ENCODE data around the gene MTARC1. TPM values are rescaled to one million over a fixed set of nuclear protein-coding genes. Genes with fewer than 3 reads are reported as not detected.

Gene MTARC1
- total RNA-seq, 1 donor from 2014 or later: 7.7 TPM

DNA sequence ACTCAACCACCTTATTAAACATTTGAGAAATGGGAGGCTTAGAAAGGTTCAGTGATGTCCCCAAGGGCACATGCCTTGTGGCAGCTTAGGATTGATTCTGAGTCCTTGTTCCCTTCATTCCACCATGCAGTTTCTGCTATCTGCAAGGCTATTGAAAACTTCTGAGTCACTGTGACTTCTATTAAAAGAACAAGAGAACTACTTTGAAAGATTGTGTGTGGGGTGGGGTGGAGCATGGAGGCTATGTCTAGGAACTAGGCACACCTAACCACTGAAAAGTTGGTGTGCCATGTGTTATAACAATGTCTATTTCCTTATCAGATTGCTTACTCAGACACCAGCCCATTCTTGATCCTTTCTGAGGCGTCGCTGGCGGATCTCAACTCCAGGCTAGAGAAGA is 10.8 kb downstream of the MTARC1 start:
- Histone ChIP-seq H3K4me3 (ENCODE audit: low read depth, low read length) (no peak overlapping the region), H3K36me3 (ENCODE audit: control insufficient read depth, insufficient read depth, low read length) (no peaks in the 10 kb centered on the region), H3K27me3 (ENCODE audit: control insufficient read depth, insufficient read depth, low read length) (no peaks in the 10 kb centered on the region)
- TF ChIP-seq, protein P1, sequence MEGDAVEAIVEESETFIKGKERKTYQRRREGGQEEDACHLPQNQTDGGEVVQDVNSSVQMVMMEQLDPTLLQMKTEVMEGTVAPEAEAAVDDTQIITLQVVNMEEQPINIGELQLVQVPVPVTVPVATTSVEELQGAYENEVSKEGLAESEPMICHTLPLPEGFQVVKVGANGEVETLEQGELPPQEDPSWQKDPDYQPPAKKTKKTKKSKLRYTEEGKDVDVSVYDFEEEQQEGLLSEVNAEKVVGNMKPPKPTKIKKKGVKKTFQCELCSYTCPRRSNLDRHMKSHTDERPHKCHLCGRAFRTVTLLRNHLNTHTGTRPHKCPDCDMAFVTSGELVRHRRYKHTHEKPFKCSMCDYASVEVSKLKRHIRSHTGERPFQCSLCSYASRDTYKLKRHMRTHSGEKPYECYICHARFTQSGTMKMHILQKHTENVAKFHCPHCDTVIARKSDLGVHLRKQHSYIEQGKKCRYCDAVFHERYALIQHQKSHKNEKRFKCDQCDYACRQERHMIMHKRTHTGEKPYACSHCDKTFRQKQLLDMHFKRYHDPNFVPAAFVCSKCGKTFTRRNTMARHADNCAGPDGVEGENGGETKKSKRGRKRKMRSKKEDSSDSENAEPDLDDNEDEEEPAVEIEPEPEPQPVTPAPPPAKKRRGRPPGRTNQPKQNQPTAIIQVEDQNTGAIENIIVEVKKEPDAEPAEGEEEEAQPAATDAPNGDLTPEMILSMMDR (IDR thresholded peaks at IDR 0.05; ENCODE audit: insufficient read depth, low read length, poor library complexity, severe bottlenecking): no peak
- no peak for DNase-seq (ENCODE audit: low read depth)

DNA sequence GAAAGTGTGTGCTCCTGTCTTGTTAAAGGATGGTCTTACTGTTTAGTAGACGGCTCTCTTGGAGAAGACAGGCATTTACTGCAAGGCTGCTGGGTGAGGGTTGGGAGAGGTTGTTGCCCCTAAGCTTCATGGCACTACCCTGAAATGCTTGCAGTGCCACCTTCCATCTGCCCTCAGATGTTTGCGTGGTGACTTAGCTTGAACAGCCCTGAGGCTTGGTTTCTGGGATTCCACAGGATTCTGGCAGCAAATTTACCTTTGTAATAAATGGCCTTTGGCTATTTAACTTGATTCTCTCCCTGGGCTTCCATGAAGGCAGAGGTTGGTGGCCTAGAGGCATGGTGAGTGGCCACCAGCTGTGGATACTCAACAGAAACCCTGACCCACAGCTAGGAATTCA is 11.6 kb downstream of the MTARC1 start:
- H3K27me3 ChIP-seq (ENCODE audit: control insufficient read depth, insufficient read depth, low read length): no peaks in the 10 kb centered on the region
- TF ChIP-seq, protein P1 (IDR thresholded peaks at IDR 0.05; ENCODE audit: insufficient read depth, low read length, poor library complexity, severe bottlenecking): no peak
- DNase-seq (ENCODE audit: low read depth): no peak

DNA sequence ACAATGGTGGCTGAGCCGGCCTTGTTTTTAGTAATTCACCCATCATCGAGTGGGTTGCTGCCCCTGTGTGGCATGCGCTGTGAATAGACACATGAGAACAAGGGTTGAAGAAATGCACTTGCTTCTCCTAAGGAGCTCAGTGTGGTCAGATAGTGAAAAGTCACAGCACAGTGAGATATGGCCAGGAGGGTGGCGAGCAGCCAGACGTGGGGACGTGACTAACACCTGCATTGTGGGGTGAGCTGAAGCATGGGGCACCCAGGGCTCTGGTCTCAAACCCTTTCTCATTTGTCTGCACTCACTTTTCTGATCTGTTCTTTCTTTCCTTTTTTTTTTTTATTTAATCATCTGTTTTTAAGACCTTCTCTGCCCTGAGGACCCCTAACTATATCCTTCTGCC is 13.5 kb downstream of the MTARC1 start:
- Histone ChIP-seq H3K36me3 (ENCODE audit: control insufficient read depth, insufficient read depth, low read length) (no peaks in the 10 kb centered on the region), H3K4me3 (ENCODE audit: low read depth, low read length) (no peak overlapping the region), H3K27me3 (ENCODE audit: control insufficient read depth, insufficient read depth, low read length) (no peaks in the 10 kb centered on the region)
- DNase-seq (ENCODE audit: low read depth): no peak
- TF ChIP-seq, protein P1 (IDR thresholded peaks at IDR 0.05; ENCODE audit: insufficient read depth, low read length, poor library complexity, severe bottlenecking): no peak

More for the DNA sequence above, 11.6 kb downstream of the MTARC1 start:
- no peak overlapping the region for H3K4me3 ChIP-seq (ENCODE audit: low read depth, low read length)
- H3K36me3 ChIP-seq (ENCODE audit: control insufficient read depth, insufficient read depth, low read length): no peaks in the 10 kb centered on the region

DNA sequence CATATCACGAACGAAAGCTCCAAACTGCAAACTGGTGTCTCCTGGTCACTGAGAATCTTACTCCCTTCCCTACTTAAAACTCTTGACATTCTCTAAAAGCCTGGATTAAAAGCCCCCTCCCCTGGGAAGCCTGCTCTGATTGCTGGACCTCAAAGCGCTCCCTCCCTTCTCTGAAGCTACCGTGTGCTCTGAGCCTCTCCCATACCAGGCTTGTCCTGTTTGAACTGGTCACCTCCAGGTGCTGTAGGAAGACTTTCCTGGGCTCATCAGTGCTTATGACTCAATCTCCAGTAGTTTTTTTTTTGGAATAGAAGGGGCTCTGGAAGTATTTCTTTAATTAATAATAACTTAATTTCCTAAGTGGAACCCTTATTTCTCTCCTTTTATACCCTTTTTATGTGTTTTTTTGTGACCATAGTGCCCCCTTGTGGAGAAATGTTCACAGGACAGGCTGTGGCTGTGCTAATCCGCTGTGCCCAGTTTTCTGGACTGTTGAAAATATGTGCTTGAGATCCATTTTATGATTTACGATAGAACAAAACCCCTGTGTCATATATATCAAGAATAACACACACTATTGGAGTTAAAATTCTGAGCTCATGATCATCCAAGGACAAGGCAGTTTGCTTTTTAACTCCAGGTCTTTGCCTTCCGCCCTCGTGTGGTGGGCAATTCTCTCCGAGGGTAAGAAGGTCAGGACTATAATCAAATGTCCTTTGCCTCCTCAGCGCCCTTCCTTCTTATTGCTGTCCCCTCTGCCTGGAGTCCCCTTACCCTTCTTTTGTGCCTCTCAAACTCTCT is 16.9 kb downstream of the MTARC1 start:
- Histone ChIP-seq H3K27me3 (ENCODE audit: control insufficient read depth, insufficient read depth, low read length) (no peaks in the 10 kb centered on the region), H3K4me3 (ENCODE audit: low read depth, low read length) (no peak overlapping the region), H3K36me3 (ENCODE audit: control insufficient read depth, insufficient read depth, low read length) (no peaks in the 10 kb centered on the region)
- TF ChIP-seq, protein P1 (IDR thresholded peaks at IDR 0.05; ENCODE audit: insufficient read depth, low read length, poor library complexity, severe bottlenecking): peak; percentile 75
- no peak for DNase-seq (ENCODE audit: low read depth)

DNA sequence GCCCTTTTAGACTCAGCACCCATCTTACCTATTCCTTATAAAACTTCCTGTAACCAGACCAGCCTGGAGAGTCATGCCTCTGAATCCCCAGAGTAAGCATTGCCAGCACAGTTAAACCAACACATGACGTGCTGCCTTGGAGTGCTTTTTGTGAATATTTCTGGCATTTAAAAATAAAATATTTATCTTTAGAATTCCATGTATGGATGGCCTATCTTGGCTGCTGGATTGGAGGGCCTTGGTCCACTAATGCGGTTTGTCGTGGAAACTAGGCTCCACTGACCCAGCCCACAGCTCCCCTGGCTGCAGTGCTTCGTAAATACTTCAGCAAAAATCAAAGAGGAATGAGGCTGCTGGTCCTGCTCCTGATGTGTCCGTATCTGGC is 17.5 kb downstream of the MTARC1 start:
- no peaks in the 10 kb centered on the region for H3K27me3 ChIP-seq (ENCODE audit: control insufficient read depth, insufficient read depth, low read length)
- TF ChIP-seq, protein P1 (IDR thresholded peaks at IDR 0.05; ENCODE audit: insufficient read depth, low read length, poor library complexity, severe bottlenecking): no peak

DNA sequence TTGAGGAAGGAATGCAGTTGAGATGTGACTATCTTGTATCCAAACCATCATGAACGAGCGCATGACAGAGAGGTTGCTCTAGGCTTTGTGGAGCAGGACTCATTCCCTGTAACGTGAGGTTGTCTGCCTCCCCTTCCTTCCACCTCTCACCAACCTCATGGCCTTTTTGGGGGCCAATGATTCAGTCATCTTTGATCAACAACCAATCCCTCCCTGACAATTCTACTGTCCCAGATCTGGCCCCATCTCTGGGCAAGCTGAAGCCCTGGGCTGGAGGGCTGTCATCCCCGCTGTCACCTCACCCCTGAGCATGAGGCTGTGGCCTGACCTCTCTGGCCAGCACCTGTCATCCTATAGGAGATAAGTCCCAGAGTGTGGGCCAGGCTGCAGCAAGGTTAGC is 19.7 kb downstream of the MTARC1 start:
- TF ChIP-seq, protein P1 (IDR thresholded peaks at IDR 0.05; ENCODE audit: insufficient read depth, low read length, poor library complexity, severe bottlenecking): no peak
- Histone ChIP-seq H3K36me3 (ENCODE audit: control insufficient read depth, insufficient read depth, low read length) (no peaks in the 10 kb centered on the region), H3K4me3 (ENCODE audit: low read depth, low read length) (no peak overlapping the region), H3K27me3 (ENCODE audit: control insufficient read depth, insufficient read depth, low read length) (no peaks in the 10 kb centered on the region)
- DNase-seq (ENCODE audit: low read depth): no peak

More for the DNA sequence above, 17.5 kb downstream of the MTARC1 start:
- DNase-seq (ENCODE audit: low read depth): no peak
- H3K4me3 ChIP-seq (ENCODE audit: low read depth, low read length): no peak overlapping the region
- no peaks in the 10 kb centered on the region for H3K36me3 ChIP-seq (ENCODE audit: control insufficient read depth, insufficient read depth, low read length)
